ENCODE measurements around the gene PDE6B.

Gene PDE6B

DNA sequence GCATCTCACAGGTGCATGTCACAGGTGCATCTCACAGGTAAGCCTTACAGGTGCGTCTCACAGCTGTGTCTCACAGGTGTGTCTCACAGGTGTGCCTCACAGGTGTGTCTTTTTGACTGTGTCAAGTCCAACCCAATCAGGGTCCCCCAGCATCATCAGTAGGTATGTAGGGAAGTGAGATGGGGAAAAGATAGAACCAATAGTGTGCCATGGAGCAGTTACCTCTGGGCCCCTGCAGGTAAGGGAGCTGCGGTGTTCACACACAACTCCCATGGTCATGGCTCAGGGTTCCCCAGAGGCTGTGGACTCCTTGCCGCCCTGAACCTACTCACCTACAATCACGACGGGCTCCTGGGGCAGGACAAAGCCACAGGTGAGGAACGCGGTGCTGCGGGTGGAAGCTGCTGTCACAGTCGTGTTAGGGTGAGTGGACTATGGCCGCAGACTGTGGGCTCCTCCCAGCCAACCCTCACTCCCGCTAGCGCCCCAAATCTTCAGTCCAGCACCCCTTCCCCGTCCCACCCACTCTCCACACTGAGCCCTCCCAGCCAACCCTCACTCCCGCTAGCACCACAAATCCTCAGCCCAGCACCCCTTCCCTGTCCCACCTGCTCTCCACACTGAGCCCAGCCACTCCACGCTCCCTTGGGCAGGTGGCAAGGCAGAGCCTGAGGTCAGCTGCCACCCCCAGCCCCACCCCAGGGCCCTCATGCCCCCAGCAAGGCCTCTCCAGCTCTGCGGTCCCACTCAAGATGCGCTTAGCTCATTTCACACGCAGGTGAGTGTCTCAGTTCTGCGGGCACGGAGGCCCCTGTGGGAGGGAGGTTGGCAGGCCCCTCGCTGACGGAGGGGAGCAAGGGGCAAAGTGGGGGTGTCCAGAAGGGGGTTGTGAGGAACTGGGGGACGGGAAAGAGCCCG lies 2.1 kb upstream of the PDE6B start:
- no peak for DNase-seq (ENCODE audit: low read depth)
- TF ChIP-seq, protein P1, sequence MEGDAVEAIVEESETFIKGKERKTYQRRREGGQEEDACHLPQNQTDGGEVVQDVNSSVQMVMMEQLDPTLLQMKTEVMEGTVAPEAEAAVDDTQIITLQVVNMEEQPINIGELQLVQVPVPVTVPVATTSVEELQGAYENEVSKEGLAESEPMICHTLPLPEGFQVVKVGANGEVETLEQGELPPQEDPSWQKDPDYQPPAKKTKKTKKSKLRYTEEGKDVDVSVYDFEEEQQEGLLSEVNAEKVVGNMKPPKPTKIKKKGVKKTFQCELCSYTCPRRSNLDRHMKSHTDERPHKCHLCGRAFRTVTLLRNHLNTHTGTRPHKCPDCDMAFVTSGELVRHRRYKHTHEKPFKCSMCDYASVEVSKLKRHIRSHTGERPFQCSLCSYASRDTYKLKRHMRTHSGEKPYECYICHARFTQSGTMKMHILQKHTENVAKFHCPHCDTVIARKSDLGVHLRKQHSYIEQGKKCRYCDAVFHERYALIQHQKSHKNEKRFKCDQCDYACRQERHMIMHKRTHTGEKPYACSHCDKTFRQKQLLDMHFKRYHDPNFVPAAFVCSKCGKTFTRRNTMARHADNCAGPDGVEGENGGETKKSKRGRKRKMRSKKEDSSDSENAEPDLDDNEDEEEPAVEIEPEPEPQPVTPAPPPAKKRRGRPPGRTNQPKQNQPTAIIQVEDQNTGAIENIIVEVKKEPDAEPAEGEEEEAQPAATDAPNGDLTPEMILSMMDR (IDR thresholded peaks at IDR 0.05; ENCODE audit: insufficient read depth, low read depth, low read length, missing control alignments), result no peak
- no peak overlapping the region for H3K4me3 ChIP-seq (ENCODE audit: low read length)

DNA sequence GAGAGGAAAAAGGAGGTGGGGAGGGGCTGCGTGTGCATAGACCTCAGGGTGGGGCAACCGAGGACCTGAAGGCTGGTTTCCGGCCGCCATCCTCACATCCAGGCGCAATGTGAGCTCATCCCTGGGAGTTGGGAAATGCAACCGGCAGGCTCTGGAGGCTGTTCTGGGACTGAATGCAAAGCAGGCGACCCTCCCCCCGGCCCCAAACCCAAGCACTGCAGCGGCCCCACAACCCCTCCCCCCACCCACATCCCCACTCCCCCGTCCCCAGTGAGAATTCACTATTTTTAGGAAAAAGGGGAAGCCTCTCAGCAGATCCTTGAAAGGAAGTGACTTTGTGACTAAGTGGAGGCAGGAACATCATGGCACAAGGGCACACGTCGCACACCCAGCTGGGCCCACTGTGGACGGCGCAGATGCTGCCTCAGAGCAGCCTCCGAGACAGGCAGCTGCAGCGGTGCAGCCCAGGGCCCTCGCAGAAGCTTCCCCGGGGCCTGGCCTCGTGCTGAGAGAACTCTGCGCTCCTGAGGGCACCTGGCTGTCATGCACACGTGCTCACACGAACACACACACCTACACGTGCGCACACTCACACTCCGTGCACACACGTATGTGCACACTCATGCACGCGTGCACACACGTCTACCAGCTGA lies 1.3 kb upstream of the PDE6B start:
- DNase-seq (ENCODE audit: low read depth), result no peak
- TF ChIP-seq, protein P1 (IDR thresholded peaks at IDR 0.05; ENCODE audit: insufficient read depth, low read depth, low read length, missing control alignments), result no peak
- no peak overlapping the region for H3K4me3 ChIP-seq (ENCODE audit: low read length)

DNA sequence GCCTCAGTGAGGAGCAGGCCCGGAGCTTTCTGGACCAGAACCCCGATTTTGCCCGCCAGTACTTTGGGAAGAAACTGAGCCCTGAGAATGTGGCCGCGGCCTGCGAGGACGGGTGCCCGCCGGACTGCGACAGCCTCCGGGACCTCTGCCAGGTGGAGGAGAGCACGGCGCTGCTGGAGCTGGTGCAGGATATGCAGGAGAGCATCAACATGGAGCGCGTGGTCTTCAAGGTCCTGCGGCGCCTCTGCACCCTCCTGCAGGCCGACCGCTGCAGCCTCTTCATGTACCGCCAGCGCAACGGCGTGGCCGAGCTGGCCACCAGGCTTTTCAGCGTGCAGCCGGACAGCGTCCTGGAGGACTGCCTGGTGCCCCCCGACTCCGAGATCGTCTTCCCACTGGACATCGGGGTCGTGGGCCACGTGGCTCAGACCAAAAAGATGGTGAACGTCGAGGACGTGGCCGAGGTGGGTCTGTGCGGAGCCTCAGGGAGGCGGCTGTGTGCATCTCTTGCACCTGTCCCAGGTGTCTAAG lies 323 bp downstream of the PDE6B start:
- no peak overlapping the region for H3K4me3 ChIP-seq (ENCODE audit: low read length)
- TF ChIP-seq, protein P1 (IDR thresholded peaks at IDR 0.05; ENCODE audit: insufficient read depth, low read depth, low read length, missing control alignments), result no peak
- DNase-seq (ENCODE audit: low read depth), result no peak

DNA sequence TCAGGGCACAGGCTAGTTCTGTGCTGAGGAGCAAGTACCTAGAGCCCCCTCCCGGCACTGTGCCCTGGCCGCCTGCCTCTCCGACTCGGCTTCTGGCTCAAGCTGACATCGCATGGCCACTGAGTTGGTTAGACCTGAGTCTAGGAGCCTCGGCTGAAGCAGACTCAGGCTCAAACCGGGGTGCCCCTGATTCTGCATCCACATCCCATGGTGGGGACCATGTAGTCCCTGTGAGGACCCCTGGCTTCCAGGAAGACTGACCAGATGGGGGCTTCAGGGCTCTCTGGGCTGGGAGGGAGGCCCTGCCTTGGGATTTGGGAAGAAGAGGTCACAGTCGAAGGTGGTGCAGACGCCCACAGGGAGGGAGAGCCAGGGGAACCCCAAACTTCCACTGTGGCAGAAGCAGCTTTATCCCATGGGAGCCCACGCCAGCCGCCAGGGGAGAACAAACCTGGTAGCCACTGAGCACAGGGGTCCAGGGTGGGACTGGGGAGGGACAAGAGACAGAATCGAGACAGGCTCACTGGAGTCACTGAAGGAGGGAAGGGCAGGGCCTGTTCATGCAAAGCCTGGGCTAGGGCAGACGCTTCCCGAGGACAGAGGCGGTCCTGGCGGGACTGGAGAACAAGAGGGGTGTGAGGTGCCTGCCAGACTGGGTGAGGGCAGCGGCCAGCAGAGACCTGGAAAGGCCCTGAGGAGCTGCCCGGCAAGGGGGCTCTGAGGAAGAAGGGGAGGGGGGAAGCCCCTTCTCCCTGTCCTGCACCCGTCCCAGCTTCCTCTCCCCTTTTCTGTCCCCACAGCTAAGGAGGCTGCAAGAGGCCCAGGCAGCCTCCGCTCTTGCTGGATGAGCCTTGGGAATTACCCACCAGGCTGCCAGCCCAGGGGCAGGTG lies 1.1 kb downstream of the PDE6B start:
- TF ChIP-seq, protein P1 (IDR thresholded peaks at IDR 0.05; ENCODE audit: insufficient read depth, low read depth, low read length, missing control alignments), result no peak
- no peak for DNase-seq (ENCODE audit: low read depth)

DNA sequence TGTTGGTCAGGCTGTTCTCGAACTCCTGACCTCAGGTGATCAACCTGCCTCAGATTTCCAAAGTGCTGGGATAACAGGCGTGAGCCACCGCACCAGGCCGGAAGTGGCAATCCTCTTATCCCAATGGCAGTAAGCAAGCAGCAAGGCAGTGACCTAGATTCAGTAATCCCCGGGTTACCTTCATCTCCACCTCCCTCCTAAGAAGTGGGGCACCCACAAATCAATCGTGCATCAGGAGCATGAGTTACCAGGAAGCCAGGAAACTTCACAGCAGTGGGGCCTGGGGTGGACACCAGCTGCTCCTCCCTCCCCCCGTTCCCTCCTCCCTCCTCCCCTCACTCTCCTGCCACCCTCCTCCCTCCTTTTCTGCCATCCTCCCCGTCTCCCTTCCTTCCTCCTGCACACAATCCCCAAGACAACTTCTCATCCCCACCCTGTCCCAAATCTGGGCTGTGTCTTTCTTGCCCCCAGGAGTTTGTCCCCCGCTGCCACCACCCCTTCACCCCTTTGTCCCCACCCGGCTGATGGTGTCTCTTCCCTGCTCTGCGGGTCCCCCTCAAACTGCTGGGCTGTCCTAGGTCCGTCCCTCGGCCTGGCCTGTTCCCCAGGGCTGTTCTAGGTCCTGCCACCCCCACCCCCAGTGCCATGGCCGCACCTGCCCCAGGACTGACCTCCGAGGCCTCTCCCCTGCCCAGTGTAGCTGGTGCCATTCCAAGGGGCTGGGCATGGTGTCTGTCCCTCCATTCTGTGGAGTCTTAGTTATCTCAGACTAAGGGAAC lies 2.2 kb downstream of the PDE6B start:
- TF ChIP-seq, protein P1 (IDR thresholded peaks at IDR 0.05; ENCODE audit: insufficient read depth, low read depth, low read length, missing control alignments), result no peak
- DNase-seq (ENCODE audit: low read depth), result no peak
- no peak overlapping the region for H3K4me3 ChIP-seq (ENCODE audit: low read length)

More for the DNA sequence above, 1.1 kb downstream of the PDE6B start:
- no peak overlapping the region for H3K4me3 ChIP-seq (ENCODE audit: low read length)

DNA sequence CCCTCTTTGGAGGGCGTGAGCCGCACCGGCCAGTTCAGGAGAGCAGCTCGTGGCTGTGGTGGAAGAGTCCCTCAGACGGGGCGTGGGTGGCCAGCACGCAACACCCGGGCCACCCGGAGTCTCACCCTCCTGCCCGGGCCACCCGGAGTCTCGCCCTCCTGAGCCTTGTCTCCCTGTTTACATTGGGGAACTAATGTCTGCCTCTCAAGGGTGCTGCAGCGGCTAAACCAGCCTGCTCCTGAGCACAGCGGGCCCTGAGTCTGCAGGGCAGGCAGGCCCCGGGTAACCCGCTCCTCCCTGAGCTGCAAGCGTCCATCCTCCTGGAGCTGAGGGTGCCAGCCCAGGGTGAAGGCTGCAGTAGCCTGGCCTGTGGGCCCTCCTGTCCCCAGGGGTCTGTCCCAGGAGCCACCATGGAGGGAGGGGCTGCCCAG lies 3.0 kb downstream of the PDE6B start:
- TF ChIP-seq, protein P1 (IDR thresholded peaks at IDR 0.05; ENCODE audit: insufficient read depth, low read depth, low read length, missing control alignments), result no peak
- no peak for DNase-seq (ENCODE audit: low read depth)

More for the DNA sequence above, 3.0 kb downstream of the PDE6B start:
- H3K4me3 ChIP-seq (ENCODE audit: low read length), result no peak overlapping the region

Data from epithelial cell of esophagus (primary cell).